ENCODE results near the gene DCAF6.
A peak's percentile ranks its signal among the peaks of the same experiment; 100 is the strongest.

Gene DCAF6

DNA sequence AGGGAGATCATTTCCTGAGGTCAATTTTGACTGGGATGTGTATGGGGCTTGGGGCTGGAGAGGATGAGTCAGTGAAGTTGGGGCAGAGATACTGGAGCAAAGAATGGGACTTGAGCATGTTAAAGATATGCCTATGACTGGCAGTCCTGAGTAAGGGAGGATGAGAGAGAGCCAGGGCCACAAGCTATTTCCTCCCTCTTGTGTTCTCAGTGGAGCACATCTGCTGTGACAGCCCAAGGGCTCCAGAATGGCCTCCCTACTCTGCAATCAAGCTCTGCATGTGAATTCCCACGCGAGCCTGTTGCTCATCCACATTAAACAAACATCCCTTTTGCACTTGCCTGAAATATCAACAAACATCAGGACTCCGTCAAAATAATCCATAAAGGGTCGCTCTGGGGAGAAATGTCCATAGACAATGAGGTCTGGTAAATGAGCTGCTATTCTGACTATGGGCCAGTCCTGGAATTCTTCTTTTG lies 31.8 kb upstream of the DCAF6 start:
- Histone ChIP-seq H2BK15ac (ENCODE audit: low read length) (no peak overlapping the region), H3K4ac (ENCODE audit: low read length) (no peak overlapping the region), H3K23ac (ENCODE audit: low read depth, low read length, poor library complexity) (no peak overlapping the region), H3K79me1 (ENCODE audit: low read depth, low read length) (no peaks in the 10 kb centered on the region), H3K27me3 (ENCODE audit: control insufficient read depth in 3 of 3, insufficient read depth in 3 of 3, low read depth in 1 of 3, low read length in 3 of 3) (no peaks in the 10 kb centered on the region), H3K9me3 (replicated peaks in 1 of 2; ENCODE audit: control insufficient read depth in 2 of 2, insufficient read depth in 1 of 2, low read depth in 1 of 2, low read length in 2 of 2) (peaks cover 0 to 3% of the 10 kb centered on the region in 2 donors), H2AFZ (ENCODE audit: low read length) (peak overlapping the region; percentile 80), H3K4me3 (ENCODE audit: low read length in 2 of 2) (peak overlapping the region in 1 of 2 donors; percentile 11), H4K8ac (ENCODE audit: low read depth, low read length) (no peak overlapping the region), H3K27ac (replicated peaks; ENCODE audit: low read length) (peak overlapping the region; percentile 6), H3K36me3 (replicated peaks in 1 of 2; ENCODE audit: control insufficient read depth in 2 of 2, insufficient read depth in 2 of 2, low read length in 2 of 2) (no peaks in the 10 kb centered on the region), H2BK5ac (ENCODE audit: low read length) (no peak overlapping the region), H4K91ac (ENCODE audit: low read depth, low read length, poor library complexity) (no peak overlapping the region), H2BK12ac (ENCODE audit: low read length) (no peak overlapping the region), H3K4me2 (ENCODE audit: insufficient read depth, low read length, poor library complexity, severe bottlenecking) (no peak overlapping the region), H3K18ac (ENCODE audit: low read length) (no peak overlapping the region), H3K4me1 (ENCODE audit: control insufficient read depth in 2 of 2, insufficient read depth in 1 of 2, low read depth in 1 of 2, low read length in 2 of 2) (peaks cover 6 to 11% of the 10 kb centered on the region in 2 donors), H2AK5ac (ENCODE audit: low read depth, low read length) (no peak overlapping the region), H3K14ac (ENCODE audit: low read length) (no peak overlapping the region), H2BK120ac (ENCODE audit: low read depth, low read length) (no peak overlapping the region), H3K9ac (ENCODE audit: low read depth, low read length, poor library complexity) (no peak overlapping the region)
- DNase-seq (ENCODE audit: low spot score) = no peak
- WGBS, 2 donors (ENCODE audit: extremely low coverage in 2 of 2, insufficient read length in 2 of 2, insufficient replicate concordance in 1 of 2) = no CpG with 5 or more reads among the region's 4 CpGs

DNA sequence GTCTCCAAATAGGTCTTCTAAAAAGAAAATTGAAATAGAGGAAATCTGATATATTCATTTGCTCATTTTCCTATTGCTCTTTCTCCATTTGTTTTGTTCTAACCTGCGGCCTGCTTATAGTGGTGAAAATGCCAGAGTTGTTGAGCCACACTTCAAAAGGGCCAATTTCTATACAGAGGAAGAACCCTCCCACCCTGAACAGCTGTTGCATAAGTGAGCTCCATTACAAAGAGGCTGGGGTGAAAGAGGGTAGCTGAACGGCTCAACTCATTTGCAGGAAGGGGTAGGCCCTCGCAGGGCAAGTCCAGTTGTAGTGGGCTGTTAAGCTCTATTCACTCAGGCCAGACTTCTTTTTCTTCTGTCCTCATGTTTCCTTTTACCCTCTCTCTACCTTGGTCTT lies 31.3 kb upstream of the DCAF6 start:
- Histone ChIP-seq H2AFZ (ENCODE audit: low read length) (peak overlapping the region; percentile 80), H2BK5ac (ENCODE audit: low read length) (no peak overlapping the region), H3K14ac (ENCODE audit: low read length) (no peak overlapping the region), H4K91ac (ENCODE audit: low read depth, low read length, poor library complexity) (no peak overlapping the region), H3K4me3 (ENCODE audit: low read length in 2 of 2) (peak overlapping the region in 1 of 2 donors; percentile 11), H3K9me3 (replicated peaks in 1 of 2; ENCODE audit: control insufficient read depth in 2 of 2, insufficient read depth in 1 of 2, low read depth in 1 of 2, low read length in 2 of 2) (peaks cover 0 to 6% of the 10 kb centered on the region in 2 donors), H2BK12ac (ENCODE audit: low read length) (no peak overlapping the region), H3K4ac (ENCODE audit: low read length) (no peak overlapping the region), H3K23ac (ENCODE audit: low read depth, low read length, poor library complexity) (no peak overlapping the region), H3K9ac (ENCODE audit: low read depth, low read length, poor library complexity) (no peak overlapping the region), H4K8ac (ENCODE audit: low read depth, low read length) (no peak overlapping the region), H3K4me2 (ENCODE audit: insufficient read depth, low read length, poor library complexity, severe bottlenecking) (no peak overlapping the region), H2BK120ac (ENCODE audit: low read depth, low read length) (no peak overlapping the region), H3K18ac (ENCODE audit: low read length) (no peak overlapping the region), H3K27ac (replicated peaks; ENCODE audit: low read length) (no peak overlapping the region), H2BK15ac (ENCODE audit: low read length) (no peak overlapping the region), H3K27me3 (ENCODE audit: control insufficient read depth in 3 of 3, insufficient read depth in 3 of 3, low read depth in 1 of 3, low read length in 3 of 3) (no peaks in the 10 kb centered on the region), H2AK5ac (ENCODE audit: low read depth, low read length) (no peak overlapping the region), H3K4me1 (ENCODE audit: control insufficient read depth in 2 of 2, insufficient read depth in 1 of 2, low read depth in 1 of 2, low read length in 2 of 2) (peaks cover 6 to 11% of the 10 kb centered on the region in 2 donors), H3K36me3 (replicated peaks in 1 of 2; ENCODE audit: control insufficient read depth in 2 of 2, insufficient read depth in 2 of 2, low read length in 2 of 2) (no peaks in the 10 kb centered on the region), H3K79me1 (ENCODE audit: low read depth, low read length) (no peaks in the 10 kb centered on the region)
- WGBS, 2 donors (ENCODE audit: extremely low coverage in 2 of 2, insufficient read length in 2 of 2, insufficient replicate concordance in 1 of 2) = no CpG with 5 or more reads among the region's 3 CpGs
- DNase-seq (ENCODE audit: low spot score) = peak; percentile 37

GRCh38 chr1:167905671-167906070 lies 30.8 kb upstream of the DCAF6 start:
- Histone ChIP-seq H4K91ac (ENCODE audit: low read depth, low read length, poor library complexity) (no peak overlapping the region), H2BK5ac (ENCODE audit: low read length) (no peak overlapping the region), H3K9me3 (replicated peaks in 1 of 2; ENCODE audit: control insufficient read depth in 2 of 2, insufficient read depth in 1 of 2, low read depth in 1 of 2, low read length in 2 of 2) (peaks cover 3 to 9% of the 10 kb centered on the region in 2 donors), H3K4me3 (ENCODE audit: low read length in 2 of 2) (no peak overlapping the region), H2BK15ac (ENCODE audit: low read length) (no peak overlapping the region), H3K36me3 (replicated peaks in 1 of 2; ENCODE audit: control insufficient read depth in 2 of 2, insufficient read depth in 2 of 2, low read length in 2 of 2) (no peaks in the 10 kb centered on the region), H2BK120ac (ENCODE audit: low read depth, low read length) (no peak overlapping the region), H3K79me1 (ENCODE audit: low read depth, low read length) (no peaks in the 10 kb centered on the region), H3K4me1 (ENCODE audit: control insufficient read depth in 2 of 2, insufficient read depth in 1 of 2, low read depth in 1 of 2, low read length in 2 of 2) (peaks cover 6 to 11% of the 10 kb centered on the region in 2 donors), H2AK5ac (ENCODE audit: low read depth, low read length) (no peak overlapping the region), H2BK12ac (ENCODE audit: low read length) (no peak overlapping the region), H3K14ac (ENCODE audit: low read length) (no peak overlapping the region), H2AFZ (ENCODE audit: low read length) (peak overlapping the region; percentile 80), H3K27me3 (ENCODE audit: control insufficient read depth in 3 of 3, insufficient read depth in 3 of 3, low read depth in 1 of 3, low read length in 3 of 3) (no peaks in the 10 kb centered on the region), H3K4me2 (ENCODE audit: insufficient read depth, low read length, poor library complexity, severe bottlenecking) (no peak overlapping the region), H3K4ac (ENCODE audit: low read length) (no peak overlapping the region), H4K8ac (ENCODE audit: low read depth, low read length) (no peak overlapping the region), H3K27ac (replicated peaks; ENCODE audit: low read length) (no peak overlapping the region), H3K9ac (ENCODE audit: low read depth, low read length, poor library complexity) (no peak overlapping the region), H3K18ac (ENCODE audit: low read length) (no peak overlapping the region), H3K23ac (ENCODE audit: low read depth, low read length, poor library complexity) (no peak overlapping the region)
- no peak for DNase-seq (ENCODE audit: low spot score)

DNA sequence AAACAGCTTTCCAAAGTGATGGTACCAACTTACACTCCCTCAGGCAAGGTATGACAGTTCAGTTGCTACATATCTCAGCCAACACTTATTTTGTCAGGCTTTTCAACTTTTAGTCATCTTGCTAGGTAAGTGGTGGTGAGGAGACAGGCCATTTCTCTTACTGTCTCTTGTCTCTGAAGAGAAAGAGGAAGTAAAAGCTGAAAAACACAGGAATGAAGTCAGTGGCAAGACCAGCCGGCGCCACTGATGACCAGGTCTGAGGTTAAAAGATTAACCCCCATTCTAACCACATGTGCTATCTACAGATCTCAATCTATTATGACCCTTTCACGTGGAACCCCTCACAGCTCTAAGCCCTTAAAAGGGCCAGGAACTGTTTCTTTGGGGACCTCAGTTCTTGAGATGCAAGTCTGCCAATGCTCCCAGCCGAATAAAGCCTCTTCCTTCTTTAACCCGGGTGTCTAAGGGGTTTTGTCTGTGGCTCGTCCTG lies 26.7 kb upstream of the DCAF6 start:
- Histone ChIP-seq H3K4me3 (ENCODE audit: low read length in 2 of 2) (no peak overlapping the region), H3K23ac (ENCODE audit: low read depth, low read length, poor library complexity) (no peak overlapping the region), H3K9ac (ENCODE audit: low read depth, low read length, poor library complexity) (no peak overlapping the region), H3K4me2 (ENCODE audit: insufficient read depth, low read length, poor library complexity, severe bottlenecking) (no peak overlapping the region), H3K4me1 (ENCODE audit: control insufficient read depth in 2 of 2, insufficient read depth in 1 of 2, low read depth in 1 of 2, low read length in 2 of 2) (peaks cover 3 to 6% of the 10 kb centered on the region in 2 donors), H3K9me3 (replicated peaks in 1 of 2; ENCODE audit: control insufficient read depth in 2 of 2, insufficient read depth in 1 of 2, low read depth in 1 of 2, low read length in 2 of 2) (peaks cover 3 to 11% of the 10 kb centered on the region in 2 donors), H2BK12ac (ENCODE audit: low read length) (no peak overlapping the region), H4K8ac (ENCODE audit: low read depth, low read length) (no peak overlapping the region), H4K91ac (ENCODE audit: low read depth, low read length, poor library complexity) (no peak overlapping the region), H3K36me3 (replicated peaks in 1 of 2; ENCODE audit: control insufficient read depth in 2 of 2, insufficient read depth in 2 of 2, low read length in 2 of 2) (peaks cover 0 to 1% of the 10 kb centered on the region in 2 donors), H3K4ac (ENCODE audit: low read length) (no peak overlapping the region), H3K27me3 (ENCODE audit: control insufficient read depth in 3 of 3, insufficient read depth in 3 of 3, low read depth in 1 of 3, low read length in 3 of 3) (no peaks in the 10 kb centered on the region), H2BK120ac (ENCODE audit: low read depth, low read length) (no peak overlapping the region), H3K79me1 (ENCODE audit: low read depth, low read length) (no peaks in the 10 kb centered on the region), H2BK15ac (ENCODE audit: low read length) (no peak overlapping the region), H2AK5ac (ENCODE audit: low read depth, low read length) (no peak overlapping the region), H2BK5ac (ENCODE audit: low read length) (no peak overlapping the region), H3K27ac (replicated peaks; ENCODE audit: low read length) (no peak overlapping the region), H3K14ac (ENCODE audit: low read length) (no peak overlapping the region), H2AFZ (ENCODE audit: low read length) (no peak overlapping the region), H3K18ac (ENCODE audit: low read length) (no peak overlapping the region)
- WGBS, 2 donors (ENCODE audit: extremely low coverage in 2 of 2, insufficient read length in 2 of 2, insufficient replicate concordance in 1 of 2) = no CpG with 5 or more reads among the region's 6 CpGs
- no peak for DNase-seq (ENCODE audit: low spot score)

All from neuronal stem cell (in vitro differentiated cells).